ENCODE results near the gene TM4SF5.

DNA sequence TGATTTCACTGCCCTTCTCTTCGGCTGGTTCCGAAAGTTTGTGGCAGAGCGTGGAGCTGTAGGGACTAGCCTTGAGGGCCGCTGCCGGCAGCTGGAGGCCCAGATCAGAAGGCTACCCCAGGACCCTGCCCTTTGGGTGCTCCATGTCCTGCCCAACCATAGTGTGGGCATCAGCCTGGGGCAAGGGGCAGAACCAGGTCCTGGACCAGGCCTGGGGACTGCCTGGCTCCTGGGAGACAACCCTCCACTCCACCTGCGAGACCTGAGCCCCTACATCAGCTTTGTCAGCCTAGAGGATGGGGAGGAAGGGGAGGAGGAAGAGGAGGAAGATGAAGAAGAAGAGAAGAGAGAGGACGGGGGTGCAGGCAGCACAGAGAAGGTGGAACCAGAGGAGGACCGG is 31.1 kb upstream of the TM4SF5 start:
- TF ChIP-seq, protein P1, sequence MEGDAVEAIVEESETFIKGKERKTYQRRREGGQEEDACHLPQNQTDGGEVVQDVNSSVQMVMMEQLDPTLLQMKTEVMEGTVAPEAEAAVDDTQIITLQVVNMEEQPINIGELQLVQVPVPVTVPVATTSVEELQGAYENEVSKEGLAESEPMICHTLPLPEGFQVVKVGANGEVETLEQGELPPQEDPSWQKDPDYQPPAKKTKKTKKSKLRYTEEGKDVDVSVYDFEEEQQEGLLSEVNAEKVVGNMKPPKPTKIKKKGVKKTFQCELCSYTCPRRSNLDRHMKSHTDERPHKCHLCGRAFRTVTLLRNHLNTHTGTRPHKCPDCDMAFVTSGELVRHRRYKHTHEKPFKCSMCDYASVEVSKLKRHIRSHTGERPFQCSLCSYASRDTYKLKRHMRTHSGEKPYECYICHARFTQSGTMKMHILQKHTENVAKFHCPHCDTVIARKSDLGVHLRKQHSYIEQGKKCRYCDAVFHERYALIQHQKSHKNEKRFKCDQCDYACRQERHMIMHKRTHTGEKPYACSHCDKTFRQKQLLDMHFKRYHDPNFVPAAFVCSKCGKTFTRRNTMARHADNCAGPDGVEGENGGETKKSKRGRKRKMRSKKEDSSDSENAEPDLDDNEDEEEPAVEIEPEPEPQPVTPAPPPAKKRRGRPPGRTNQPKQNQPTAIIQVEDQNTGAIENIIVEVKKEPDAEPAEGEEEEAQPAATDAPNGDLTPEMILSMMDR (IDR thresholded peaks at IDR 0.05), result no peak
- TF ChIP-seq POLR2A (IDR thresholded peaks at IDR 0.05), result no peak
- no peak for TF ChIP-seq POLR2AphosphoS5 (IDR thresholded peaks at IDR 0.05)

All from suprapubic skin (tissue), 4 donors.